Neural progenitor cell (in vitro differentiated cells): ENCODE data around the gene MUC22. TPM values are rescaled to one million over a fixed set of nuclear protein-coding genes. Genes with fewer than 3 reads are reported as not detected.

Experiments used
- DNase-seq: peaks from one replicate; pipeline ENCODE4 v3.0.0-alpha.2; 2016; ENCODE audit warnings: low spot score
- H2AFZ ChIP-seq: fragments of 200-600 bp; sonication (generic); replicated peaks from 2 replicates; pipeline ENCODE4 v1.6.1; 2016; ENCODE audit warnings: antibody characterized with exemption
- H3F3A ChIP-seq: fragments of 200-600 bp; sonication (generic); 2 replicates; pipeline ENCODE4 v1.6.1; 2016; ENCODE audit warnings: antibody characterized with exemption, low read depth
- H3K27ac ChIP-seq: fragments of 200-600 bp; sonication (generic); 2 replicates; pipeline ENCODE4 v1.5.1; 2016; ENCODE audit warnings: mild to moderate bottlenecking
- H3K27me3 ChIP-seq: fragments of 200-600 bp; sonication (generic); 2 replicates; pipeline ENCODE4 v1.6.1; 2016; ENCODE audit warnings: mild to moderate bottlenecking, moderate library complexity
- H3K36me3 ChIP-seq: fragments of 200-600 bp; sonication (generic); 2 replicates; pipeline ENCODE4 v1.5.1; 2016
- H3K4me1 ChIP-seq: fragments of 200-600 bp; sonication (generic); 2 replicates; pipeline ENCODE4 v1.6.1; 2016; ENCODE audit warnings: mixed run types
- H3K4me2 ChIP-seq: fragments of 200-600 bp; sonication (generic); 2 replicates; pipeline ENCODE4 v1.6.1; 2016
- H3K4me3 ChIP-seq: fragments of 200-600 bp; sonication (generic); 2 replicates; pipeline ENCODE4 v1.5.1; 2016
- H3K79me2 ChIP-seq: fragments of 200-600 bp; sonication (generic); 2 replicates; pipeline ENCODE4 v1.6.1; 2016; ENCODE audit warnings: low read depth
- H3K9ac ChIP-seq: fragments of 200-600 bp; sonication (generic); 2 replicates; pipeline ENCODE4 v1.6.1; 2016
- H3K9me3 ChIP-seq: fragments of 200-600 bp; sonication (generic); 2 replicates; pipeline ENCODE4 v1.5.1; 2016; ENCODE audit warnings: low read depth
- H4K20me1 ChIP-seq: fragments of 200-600 bp; sonication (generic); 2 replicates; pipeline ENCODE4 v1.6.1; 2016; ENCODE audit warnings: low read depth
- H3K27ac Mint-ChIP-seq: 3 replicates; pipeline ENCODE4 v1.8.0; 2021; ENCODE audit warnings: mixed read lengths
- H3K27me3 Mint-ChIP-seq: 2 replicates; pipeline ENCODE4 v1.8.0; 2022; ENCODE audit warnings: low read depth, mild to moderate bottlenecking, inconsistent platforms, moderate library complexity, mixed read lengths; ENCODE audit not compliant: insufficient read depth
- H3K36me3 Mint-ChIP-seq: 3 replicates; pipeline ENCODE4 v1.8.0; 2021; ENCODE audit warnings: mixed read lengths
- H3K4me1 Mint-ChIP-seq: 3 replicates; pipeline ENCODE4 v1.8.0; 2021; ENCODE audit warnings: mixed read lengths
- H3K4me3 Mint-ChIP-seq: 3 replicates; pipeline ENCODE4 v1.8.0; 2021; ENCODE audit warnings: mild to moderate bottlenecking, moderate library complexity, mixed read lengths
- H3K9me3 Mint-ChIP-seq: 3 replicates; pipeline ENCODE4 v1.8.0; 2020; ENCODE audit warnings: mixed read lengths
- CTCF ChIP-seq: fragments of 200-600 bp; sonication (generic); IDR thresholded peaks from 2 replicates; pipeline ENCODE4 v1.5.1; 2017; ENCODE audit warnings: antibody characterized with exemption, mild to moderate bottlenecking
- EZH2 ChIP-seq: fragments of 200-600 bp; sonication (generic); IDR thresholded peaks from 2 replicates; pipeline ENCODE4 v1.6.1; 2017; ENCODE audit warnings: antibody characterized with exemption, mild to moderate bottlenecking, moderate library complexity
- EZH2phosphoT487 ChIP-seq: fragments of 200-600 bp; sonication (generic); IDR thresholded peaks from 2 replicates; pipeline ENCODE4 v1.6.1; 2017; ENCODE audit warnings: antibody characterized with exemption
- total RNA-seq: library from RNA; depleted of rRNA; stranded (reverse); fragments of >200 nt; gene quantifications from 2 replicates; pipeline ENCODE4 v1.2.3, GENCODE V29; 2015; ENCODE audit warnings: low replicate concordance

The MUC22 gene
- total RNA-seq, 1 donor from 2014 or later: not detected

- Mint-ChIP-seq H3K4me1 (peaks cover 39% of the 10 kb centered on the region), H3K36me3 (no peaks in the 10 kb centered on the region), H3K4me3 (no peak overlapping the region), H3K9me3 (peaks cover 3% of the 10 kb centered on the region), H3K27ac (peak overlapping the region; percentile 26), H3K27me3 (peaks cover 2% of the 10 kb centered on the region)
- no peaks in the 10 kb centered on the region for H3K79me2 ChIP-seq
- H4K20me1 ChIP-seq: no peaks in the 10 kb centered on the region
- H3K36me3 ChIP-seq: no peaks in the 10 kb centered on the region
- H3K9me3 ChIP-seq: no peaks in the 10 kb centered on the region
- peak; percentile 85 for DNase-seq
- H3K4me3 ChIP-seq: no peak overlapping the region
- H3F3A ChIP-seq: peaks cover 18% of the 10 kb centered on the region
- TF ChIP-seq CTCF (peak; percentile 88), EZH2phosphoT487 (no peak)
- no peak overlapping the region for H3K9ac ChIP-seq
- H3K4me2 ChIP-seq: no peak overlapping the region
- no peak overlapping the region for H2AFZ ChIP-seq
- H3K27ac ChIP-seq: no peak overlapping the region
- peaks cover 10% of the 10 kb centered on the region for H3K4me1 ChIP-seq
- H3K27me3 ChIP-seq: no peaks in the 10 kb centered on the region
Measured at GRCh38 chr6:31068669-31069340, 58.5 kb downstream of the MUC22 start.

- Histone ChIP-seq H3K9me3 (no peaks in the 10 kb centered on the region), H3K27ac (peak overlapping the region; percentile 17), H3K79me2 (no peaks in the 10 kb centered on the region), H3K27me3 (no peaks in the 10 kb centered on the region), H3K9ac (no peak overlapping the region), H3K36me3 (no peaks in the 10 kb centered on the region), H3K4me1 (peaks cover 10% of the 10 kb centered on the region), H2AFZ (peak overlapping the region; percentile 71), H3K4me2 (peak overlapping the region; percentile 58), H4K20me1 (no peaks in the 10 kb centered on the region), H3K4me3 (no peak overlapping the region), H3F3A (peaks cover 18% of the 10 kb centered on the region)
- TF ChIP-seq CTCF: peak; percentile 65
- no peak for TF ChIP-seq EZH2
- H3K4me3 Mint-ChIP-seq: peak overlapping the region; percentile 19
- H3K27ac Mint-ChIP-seq: peak overlapping the region; percentile 72
- peak; percentile 89 for DNase-seq
- H3K36me3 Mint-ChIP-seq: no peaks in the 10 kb centered on the region
- no peaks in the 10 kb centered on the region for H3K27me3 Mint-ChIP-seq
- H3K9me3 Mint-ChIP-seq: peaks cover 3% of the 10 kb centered on the region
- H3K4me1 Mint-ChIP-seq: peaks cover 43% of the 10 kb centered on the region
Measured at GRCh38 chr6:31070711-31071197, 60.5 kb downstream of the MUC22 start.

GRCh38 chr6:31074401-31074800 is 64.1 kb downstream of the MUC22 start:
- Mint-ChIP-seq H3K27ac (peak overlapping the region; percentile 86), H3K36me3 (no peaks in the 10 kb centered on the region), H3K27me3 (no peaks in the 10 kb centered on the region), H3K4me1 (peaks cover 33% of the 10 kb centered on the region), H3K9me3 (no peaks in the 10 kb centered on the region), H3K4me3 (no peak overlapping the region)
- Histone ChIP-seq H4K20me1 (no peaks in the 10 kb centered on the region), H2AFZ (no peak overlapping the region), H3K4me1 (peaks cover 7% of the 10 kb centered on the region), H3K27ac (no peak overlapping the region), H3K79me2 (no peaks in the 10 kb centered on the region), H3F3A (peaks cover 18% of the 10 kb centered on the region), H3K4me2 (no peak overlapping the region), H3K36me3 (no peaks in the 10 kb centered on the region), H3K9ac (no peak overlapping the region), H3K4me3 (no peak overlapping the region), H3K27me3 (no peaks in the 10 kb centered on the region), H3K9me3 (no peaks in the 10 kb centered on the region)
- no peak for TF ChIP-seq EZH2phosphoT487
- TF ChIP-seq EZH2: no peak
- TF ChIP-seq CTCF: no peak
- no peak for DNase-seq
